ENCODE results near the gene GCK.

- TF ChIP-seq CTCF (IDR thresholded peaks at IDR 0.05; ENCODE audit: extremely low read depth in 1 of 2, insufficient read depth in 1 of 2, low read depth in 1 of 2, low read length in 2 of 2) (no peak), POLR2A (IDR thresholded peaks at IDR 0.05; ENCODE audit: low read depth, low read length) (no peak), JUN (IDR thresholded peaks at IDR 0.05; ENCODE audit: borderline replicate concordance, insufficient read depth, insufficient read length, low read depth) (no peak), EZH2 (IDR thresholded peaks at IDR 0.05; ENCODE audit: borderline replicate concordance, low read depth, low read length, severe bottlenecking) (no peak), POLR2AphosphoS5 (IDR thresholded peaks at IDR 0.05; ENCODE audit: insufficient read depth, low read depth, low read length) (no peak), MAX (IDR thresholded peaks at IDR 0.05; ENCODE audit: insufficient read depth, insufficient read length) (no peak), FOS (IDR thresholded peaks at IDR 0.05; ENCODE audit: borderline replicate concordance, insufficient read depth, low read length) (no peak), MYC (IDR thresholded peaks at IDR 0.05; ENCODE audit: low read depth, low read length) (no peak), GATA2 (IDR thresholded peaks at IDR 0.05; ENCODE audit: insufficient read depth, insufficient read length, low read depth, low read length) (no peak)
Observed at GRCh38 chr7:44193011-44193802, 4.0 kb upstream of the GCK start.
